ENCODE results near the gene TSR2. TPM values are rescaled to one million over a fixed set of nuclear protein-coding genes. Genes with fewer than 3 reads are reported as not detected.

The TSR2 gene
- total and polyA plus RNA-seq, 7 experiments from 2014 or later: 33.6 to 78.8 (median 41.7) TPM

DNA sequence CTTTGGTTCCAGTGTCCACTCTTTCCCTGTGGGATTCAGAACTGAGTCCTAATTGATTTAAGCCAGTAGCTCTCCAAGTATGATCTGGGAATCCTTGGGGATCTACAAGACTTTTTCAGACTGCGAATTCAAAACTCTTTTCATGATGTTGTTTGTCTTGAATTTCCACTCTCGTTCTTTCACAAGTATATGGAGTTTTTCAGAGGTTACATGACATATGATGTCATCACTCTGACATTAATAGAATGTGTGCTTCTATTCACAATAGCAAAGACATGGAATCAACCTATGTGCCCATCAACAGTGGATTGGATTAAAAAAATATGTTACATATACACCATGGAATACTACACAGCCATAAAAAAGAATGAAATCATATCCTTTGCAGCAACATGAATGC, 23.2 kb upstream of the TSR2 start:
- Histone ChIP-seq H3K9me3 (ENCODE audit: control insufficient read depth in 2 of 3, low read length in 3 of 3) (no peaks in the 10 kb centered on the region), H3K4me1 (ENCODE audit: control insufficient read depth in 2 of 2, insufficient read depth in 2 of 2, low read length in 2 of 2) (no peaks in the 10 kb centered on the region), H3K36me3 (ENCODE audit: control insufficient read depth in 2 of 3, insufficient read depth in 3 of 3, low read length in 3 of 3) (no peaks in the 10 kb centered on the region), H3K27me3 (ENCODE audit: control insufficient read depth in 2 of 2, insufficient read depth in 2 of 2, low read length in 2 of 2) (no peaks in the 10 kb centered on the region), H3K4me3 (ENCODE audit: low read length) (no peak overlapping the region), H3K27ac (ENCODE audit: low read depth, low read length) (no peak overlapping the region)
- intact Hi-C loops (cut with micrococcal nuclease): no loop called here
- DNase-seq: no peak
- Mint-ChIP-seq H3K4me3 (no peak overlapping the region), H3K4me1 (peaks cover 0 to 8% (median 4%) of the 10 kb centered on the region in 7 donors), H3K27ac (no peak overlapping the region), H3K9me3 (no peaks in the 10 kb centered on the region), H3K27me3 (peaks cover 5 to 32% (median 6%) of the 10 kb centered on the region in 5 donors), H3K36me3 (no peaks in the 10 kb centered on the region)
- ChIA-PET CTCF (no interaction called here), POLR2A (no interaction called here)
- no peak for ATAC-seq

DNA sequence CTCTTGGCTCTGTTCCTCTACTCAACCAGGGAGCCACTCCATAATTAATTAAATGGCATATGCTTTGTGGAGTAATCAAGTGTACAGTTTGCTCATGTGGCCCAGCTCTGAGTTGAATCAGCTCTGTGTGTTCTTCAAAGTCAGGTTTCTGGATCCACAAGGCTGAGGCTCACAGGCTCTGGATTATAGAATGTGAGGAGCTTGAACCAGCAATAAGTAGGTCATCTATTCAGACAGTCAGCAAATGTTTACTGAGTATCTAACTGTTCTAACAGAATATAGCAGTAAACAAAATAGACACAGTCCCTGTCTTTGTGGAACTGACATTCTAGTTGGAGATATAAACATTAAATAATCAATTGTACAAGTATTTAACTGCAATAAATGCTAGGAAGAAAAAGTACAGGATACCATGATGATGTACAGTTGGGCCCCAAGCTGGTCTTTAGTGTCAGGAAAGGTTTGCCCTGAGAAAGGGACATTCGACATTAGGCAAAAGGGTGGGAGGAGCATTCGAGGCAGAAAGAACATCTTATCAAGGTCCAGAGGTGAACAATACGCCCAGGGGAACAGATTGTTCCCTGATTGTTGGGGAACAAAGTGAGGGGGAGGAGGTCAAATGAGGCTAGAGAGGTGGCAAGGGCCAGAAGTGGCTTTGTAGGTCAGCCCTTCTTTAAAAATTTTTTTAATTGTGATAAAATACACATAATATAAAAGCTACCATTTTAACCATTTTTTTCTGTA, 20.5 kb upstream of the TSR2 start:
- ATAC-seq: no peak
- intact Hi-C loops (cut with micrococcal nuclease): loop anchor here in 1 of 2 donors (5.0 kb wide), 1 partner anchor 368 kb away; no protein-coding TSS in a partner anchor
- Histone ChIP-seq H3K4me1 (ENCODE audit: control insufficient read depth in 2 of 2, insufficient read depth in 2 of 2, low read length in 2 of 2) (no peaks in the 10 kb centered on the region), H3K4me3 (ENCODE audit: low read length) (no peak overlapping the region), H3K9me3 (ENCODE audit: control insufficient read depth in 2 of 3, low read length in 3 of 3) (no peaks in the 10 kb centered on the region), H3K36me3 (ENCODE audit: control insufficient read depth in 2 of 3, insufficient read depth in 3 of 3, low read length in 3 of 3) (no peaks in the 10 kb centered on the region), H3K27me3 (ENCODE audit: control insufficient read depth in 2 of 2, insufficient read depth in 2 of 2, low read length in 2 of 2) (no peaks in the 10 kb centered on the region), H3K27ac (ENCODE audit: low read depth, low read length) (no peak overlapping the region)
- no peaks in the 10 kb centered on the region for H3K36me3 Mint-ChIP-seq
- DNase-seq: no peak
- H3K4me1 Mint-ChIP-seq: peaks cover 0 to 8% (median 4%) of the 10 kb centered on the region in 7 donors
- no peaks in the 10 kb centered on the region for H3K9me3 Mint-ChIP-seq
- no peak overlapping the region for H3K27ac Mint-ChIP-seq
- POLR2A ChIA-PET: no interaction called here
- H3K27me3 Mint-ChIP-seq: peaks cover 5 to 27% (median 6%) of the 10 kb centered on the region in 5 donors
- H3K4me3 Mint-ChIP-seq: no peak overlapping the region
- CTCF ChIA-PET: no interaction called here

DNA sequence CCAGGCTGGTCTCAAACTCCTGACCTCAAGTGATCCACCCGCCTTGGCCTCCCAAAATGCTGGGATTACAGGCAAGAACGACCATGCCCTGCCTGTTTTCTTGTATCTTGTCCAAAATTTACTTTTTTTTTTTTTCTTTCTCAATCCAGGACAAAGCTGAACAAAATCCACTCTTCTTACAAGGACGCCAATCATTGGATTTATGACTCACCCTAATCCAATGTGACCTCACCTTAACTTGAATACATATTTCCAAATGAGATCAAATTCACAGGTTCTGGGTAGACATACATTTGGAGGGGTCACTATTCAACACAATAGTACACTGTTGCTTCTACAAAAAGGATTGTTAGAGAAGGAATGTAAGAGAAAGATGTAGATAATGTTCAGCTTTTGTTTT, 18.0 kb upstream of the TSR2 start:
- no peaks in the 10 kb centered on the region for H3K27me3 ChIP-seq (ENCODE audit: control insufficient read depth in 2 of 2, insufficient read depth in 2 of 2, low read length in 2 of 2)
- Mint-ChIP-seq H3K27me3 (peaks cover under 1 to 16% (median 4%) of the 10 kb centered on the region in 5 donors), H3K4me1 (no peaks in the 10 kb centered on the region), H3K4me3 (no peak overlapping the region), H3K27ac (no peak overlapping the region), H3K36me3 (no peaks in the 10 kb centered on the region), H3K9me3 (no peaks in the 10 kb centered on the region)
- ATAC-seq: no peak
- no peaks in the 10 kb centered on the region for H3K9me3 ChIP-seq (ENCODE audit: control insufficient read depth in 2 of 3, low read length in 3 of 3)
- no peaks in the 10 kb centered on the region for H3K4me1 ChIP-seq (ENCODE audit: control insufficient read depth in 2 of 2, insufficient read depth in 2 of 2, low read length in 2 of 2)
- CTCF ChIA-PET: no interaction called here
- H3K4me3 ChIP-seq (ENCODE audit: low read length): no peak overlapping the region
- no peaks in the 10 kb centered on the region for H3K36me3 ChIP-seq (ENCODE audit: control insufficient read depth in 2 of 3, insufficient read depth in 3 of 3, low read length in 3 of 3)
- DNase-seq: no peak
- intact Hi-C loops (cut with micrococcal nuclease): loop anchor here in 1 of 2 donors (5.0 kb wide), 1 partner anchor 365 kb away; no protein-coding TSS in a partner anchor
- no peak overlapping the region for H3K27ac ChIP-seq (ENCODE audit: low read depth, low read length)
- POLR2A ChIA-PET: no interaction called here

DNA sequence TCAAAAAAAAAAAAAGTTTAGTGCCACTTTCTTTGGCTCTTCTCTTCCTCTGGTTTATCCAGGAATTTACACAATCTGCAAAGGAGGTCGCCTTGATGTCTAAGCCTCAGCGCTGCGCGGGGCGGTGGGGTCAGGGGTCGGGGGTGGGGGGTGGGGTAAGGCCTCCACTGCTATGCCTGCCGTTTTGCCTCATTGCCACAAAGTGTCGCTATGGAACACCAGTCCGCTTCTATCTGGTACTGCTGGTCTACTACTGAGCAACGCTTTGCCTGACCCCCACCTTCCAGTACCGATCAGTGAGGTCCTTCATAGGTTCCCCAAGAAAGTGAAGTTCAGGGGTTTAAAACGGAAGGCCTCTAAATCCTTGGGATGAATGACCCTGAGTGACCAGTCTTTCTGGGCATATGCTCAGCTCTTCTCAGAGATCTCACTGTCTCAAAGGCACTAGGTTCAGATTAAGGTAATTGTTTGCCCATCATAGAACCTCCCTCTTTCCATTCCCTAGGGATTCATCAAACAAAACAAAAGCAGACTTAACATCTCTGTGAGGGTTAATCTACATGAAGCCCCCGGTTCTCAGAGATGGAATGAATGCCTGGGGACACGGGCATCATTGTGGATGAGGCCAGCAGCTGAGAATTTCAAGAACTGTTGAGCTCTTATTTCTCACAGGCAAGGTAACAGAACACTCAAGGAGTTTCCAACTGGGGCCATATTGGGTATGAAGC, 16.9 kb upstream of the TSR2 start:
- no peak overlapping the region for H3K27ac Mint-ChIP-seq
- H3K4me1 Mint-ChIP-seq: no peaks in the 10 kb centered on the region
- CTCF ChIA-PET: interaction anchor here (0.6 kb wide), 1 partner anchor 10 kb away, joined by 3 read pairs; no protein-coding TSS in a partner anchor
- intact Hi-C loops (cut with micrococcal nuclease): loop anchor here (1.0 to 5.0 kb wide), 2 partner anchors 364 to 634 kb away; no protein-coding TSS in a partner anchor
- no peaks in the 10 kb centered on the region for H3K36me3 Mint-ChIP-seq
- POLR2A ChIA-PET: no interaction called here
- no peaks in the 10 kb centered on the region for H3K9me3 Mint-ChIP-seq
- Histone ChIP-seq H3K27ac (ENCODE audit: low read depth, low read length) (no peak overlapping the region), H3K9me3 (ENCODE audit: control insufficient read depth in 2 of 3, low read length in 3 of 3) (no peaks in the 10 kb centered on the region), H3K36me3 (ENCODE audit: control insufficient read depth in 2 of 3, insufficient read depth in 3 of 3, low read length in 3 of 3) (no peaks in the 10 kb centered on the region), H3K4me3 (ENCODE audit: low read length) (no peak overlapping the region), H3K27me3 (ENCODE audit: control insufficient read depth in 2 of 2, insufficient read depth in 2 of 2, low read length in 2 of 2) (no peaks in the 10 kb centered on the region), H3K4me1 (ENCODE audit: control insufficient read depth in 2 of 2, insufficient read depth in 2 of 2, low read length in 2 of 2) (no peaks in the 10 kb centered on the region)
- ATAC-seq: no peak
- DNase-seq: no peak
- no peak overlapping the region for H3K4me3 Mint-ChIP-seq
- peaks cover 0 to 13% (median 2%) of the 10 kb centered on the region in 5 donors for H3K27me3 Mint-ChIP-seq

DNA sequence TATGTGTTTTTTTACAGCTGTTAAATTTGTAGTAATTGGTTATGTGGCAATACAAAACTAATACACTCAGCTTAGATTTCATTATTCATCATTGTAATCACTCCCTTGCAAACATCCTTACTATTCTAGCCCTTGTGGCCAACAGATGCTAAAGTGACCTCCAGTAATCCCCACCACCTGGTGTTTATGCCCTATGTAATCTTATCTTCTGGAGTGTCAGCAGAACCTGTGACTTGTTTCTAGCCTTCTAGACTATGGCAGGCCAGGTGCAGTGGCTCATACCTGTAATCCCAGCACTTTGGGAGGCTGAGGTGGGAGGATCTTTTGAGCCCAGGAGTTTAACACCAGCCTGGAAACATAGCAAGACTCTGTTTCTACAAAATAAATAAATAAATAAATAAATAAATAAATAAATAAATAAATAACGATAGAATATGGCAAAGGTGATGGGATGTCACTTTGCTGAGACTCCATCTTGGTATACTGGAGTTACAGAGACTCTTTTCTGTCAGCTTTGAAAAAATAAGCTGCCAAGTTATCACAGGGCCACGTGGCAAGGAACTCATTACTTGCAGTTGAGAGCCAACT, 12.3 kb upstream of the TSR2 start:
- ATAC-seq (no peak), DNase-seq (no peak)
- H3K27ac Mint-ChIP-seq: no peak overlapping the region
- Histone ChIP-seq H3K27me3 (ENCODE audit: control insufficient read depth in 2 of 2, insufficient read depth in 2 of 2, low read length in 2 of 2) (no peaks in the 10 kb centered on the region), H3K9me3 (ENCODE audit: control insufficient read depth in 2 of 3, low read length in 3 of 3) (no peaks in the 10 kb centered on the region), H3K4me1 (ENCODE audit: control insufficient read depth in 2 of 2, insufficient read depth in 2 of 2, low read length in 2 of 2) (no peaks in the 10 kb centered on the region), H3K27ac (ENCODE audit: low read depth, low read length) (no peak overlapping the region), H3K36me3 (ENCODE audit: control insufficient read depth in 2 of 3, insufficient read depth in 3 of 3, low read length in 3 of 3) (no peaks in the 10 kb centered on the region), H3K4me3 (ENCODE audit: low read length) (no peak overlapping the region)
- no peaks in the 10 kb centered on the region for H3K36me3 Mint-ChIP-seq
- peaks cover 0 to 2% (median 0%) of the 10 kb centered on the region in 11 donors for H3K9me3 Mint-ChIP-seq
- no peaks in the 10 kb centered on the region for H3K4me1 Mint-ChIP-seq
- H3K4me3 Mint-ChIP-seq: no peak overlapping the region
- ChIA-PET POLR2A (no interaction called here), CTCF (no interaction called here)
- intact Hi-C loops (cut with micrococcal nuclease): no loop called here
- H3K27me3 Mint-ChIP-seq: peaks cover 0 to 3% (median 0%) of the 10 kb centered on the region in 5 donors

DNA sequence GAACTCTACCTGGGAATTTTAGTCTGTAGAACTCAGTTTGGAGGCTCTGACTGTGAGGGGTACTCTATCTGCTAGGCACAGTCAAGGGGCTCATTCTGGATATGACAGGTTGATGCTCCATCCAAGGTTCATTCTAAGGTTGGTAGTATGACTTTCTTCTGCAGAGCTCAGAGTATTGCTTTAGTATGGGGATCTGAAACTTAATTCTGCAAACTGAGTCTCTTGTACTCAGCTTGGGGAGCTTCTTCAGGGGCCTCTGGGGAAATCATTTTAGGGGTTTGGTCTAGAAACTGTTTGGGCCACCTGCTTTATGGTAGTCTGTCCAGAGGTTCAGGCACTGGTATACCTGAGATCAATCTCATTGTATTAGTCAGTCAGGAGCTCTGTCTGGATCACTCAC, 9.7 kb upstream of the TSR2 start:
- POLR2A ChIA-PET: no interaction called here
- CTCF ChIA-PET: no interaction called here
- Mint-ChIP-seq H3K27ac (no peak overlapping the region), H3K4me1 (no peaks in the 10 kb centered on the region), H3K27me3 (peaks cover 0 to 3% (median 0%) of the 10 kb centered on the region in 5 donors), H3K4me3 (no peak overlapping the region), H3K9me3 (peaks cover 0 to 2% (median 0%) of the 10 kb centered on the region in 11 donors), H3K36me3 (no peaks in the 10 kb centered on the region)
- Histone ChIP-seq H3K36me3 (ENCODE audit: control insufficient read depth in 2 of 3, insufficient read depth in 3 of 3, low read length in 3 of 3) (no peaks in the 10 kb centered on the region), H3K27me3 (ENCODE audit: control insufficient read depth in 2 of 2, insufficient read depth in 2 of 2, low read length in 2 of 2) (no peaks in the 10 kb centered on the region), H3K4me3 (ENCODE audit: low read length) (no peak overlapping the region), H3K9me3 (ENCODE audit: control insufficient read depth in 2 of 3, low read length in 3 of 3) (no peaks in the 10 kb centered on the region), H3K4me1 (ENCODE audit: control insufficient read depth in 2 of 2, insufficient read depth in 2 of 2, low read length in 2 of 2) (no peaks in the 10 kb centered on the region), H3K27ac (ENCODE audit: low read depth, low read length) (no peak overlapping the region)
- intact Hi-C loops (cut with micrococcal nuclease): no loop called here
- no peak for DNase-seq
- no peak for ATAC-seq
